Nephron progenitor cell (in vitro differentiated cells): ENCODE results near the gene ANKRD24.
A peak's percentile ranks its signal among the peaks of the same experiment; 100 is the strongest.

Experiments used
- DNase-seq: peaks from one replicate; pipeline ENCODE4 v3.0.0; 2021
- H3K27ac Mint-ChIP-seq: 2 replicates; pipeline ENCODE4 v1.8.0; 2021; ENCODE audit warnings: mild to moderate bottlenecking, moderate library complexity, mixed read lengths
- H3K27me3 Mint-ChIP-seq: 2 replicates; pipeline ENCODE4 v1.8.0; 2021; ENCODE audit warnings: mild to moderate bottlenecking, low read depth, mixed read lengths; ENCODE audit not compliant: poor library complexity
- H3K36me3 Mint-ChIP-seq: 2 replicates; pipeline ENCODE4 v1.8.0; 2021; ENCODE audit warnings: low read depth, mixed read lengths
- H3K4me1 Mint-ChIP-seq: 2 replicates; pipeline ENCODE4 v1.8.0; 2021; ENCODE audit warnings: mixed read lengths
- H3K4me3 Mint-ChIP-seq: 2 replicates; pipeline ENCODE4 v1.8.0; 2021; ENCODE audit warnings: mild to moderate bottlenecking, moderate library complexity, mixed read lengths
- H3K9me3 Mint-ChIP-seq: 2 replicates; pipeline ENCODE4 v1.8.0; 2021; ENCODE audit warnings: mild to moderate bottlenecking, moderate library complexity, mixed read lengths
- CTCF ChIP-seq: fragments of 200-600 bp; sonication (generic); IDR thresholded peaks from 2 replicates; pipeline ENCODE4 v1.5.0; 2021; ENCODE audit warnings: antibody characterized with exemption

ANKRD24 gene

GRCh38 chr19:4260613-4261191 is 78.2 kb downstream of the ANKRD24 start:
- peaks cover 39% of the 10 kb centered on the region for H3K36me3 Mint-ChIP-seq
- no peaks in the 10 kb centered on the region for H3K4me1 Mint-ChIP-seq

GRCh38 chr19:4264812-4265211 is 82.3 kb downstream of the ANKRD24 start:
- H3K27ac Mint-ChIP-seq, result peak overlapping the region; percentile 84
- peaks cover 38% of the 10 kb centered on the region for H3K36me3 Mint-ChIP-seq
- TF ChIP-seq CTCF, result no peak
- DNase-seq, result no peak
- H3K4me3 Mint-ChIP-seq, result no peak overlapping the region
- no peaks in the 10 kb centered on the region for H3K9me3 Mint-ChIP-seq
- H3K4me1 Mint-ChIP-seq, result no peaks in the 10 kb centered on the region
- no peaks in the 10 kb centered on the region for H3K27me3 Mint-ChIP-seq

More at GRCh38 chr19:4260613-4261191, 78.2 kb downstream of the ANKRD24 start:
- DNase-seq, result no peak
- Mint-ChIP-seq H3K9me3 (no peaks in the 10 kb centered on the region), H3K27me3 (no peaks in the 10 kb centered on the region), H3K4me3 (no peak overlapping the region), H3K27ac (peak overlapping the region; percentile 69)
- TF ChIP-seq CTCF, result no peak

GRCh38 chr19:4266253-4267000 is 83.9 kb downstream of the ANKRD24 start:
- Mint-ChIP-seq H3K36me3 (peaks cover 31% of the 10 kb centered on the region), H3K4me1 (no peaks in the 10 kb centered on the region), H3K9me3 (no peaks in the 10 kb centered on the region), H3K27ac (peak overlapping the region; percentile 83), H3K4me3 (no peak overlapping the region), H3K27me3 (no peaks in the 10 kb centered on the region)
- TF ChIP-seq CTCF, result no peak
- no peak for DNase-seq

- Mint-ChIP-seq H3K27ac (no peak overlapping the region), H3K4me3 (no peak overlapping the region)
- DNase-seq, result peak; percentile 80
Measured at GRCh38 chr19:4267101-4267900, 84.8 kb downstream of the ANKRD24 start.

More at GRCh38 chr19:4267101-4267900, 84.8 kb downstream of the ANKRD24 start:
- peak; percentile 81 for TF ChIP-seq CTCF
- Mint-ChIP-seq H3K4me1 (no peaks in the 10 kb centered on the region), H3K27me3 (no peaks in the 10 kb centered on the region), H3K36me3 (peaks cover 34% of the 10 kb centered on the region), H3K9me3 (no peaks in the 10 kb centered on the region)
